ENCODE measurements around the gene GAB2.
A peak's percentile ranks its signal among the peaks of the same experiment; 100 is the strongest.

GAB2 gene

GRCh38 chr11:78351193-78351592, 66.4 kb downstream of the GAB2 start:
- Mint-ChIP-seq H3K9me3 (no peaks in the 10 kb centered on the region), H3K27me3 (ENCODE audit: low read depth, poor library complexity) (peaks cover 3% of the 10 kb centered on the region), H3K36me3 (ENCODE audit: low read depth) (no peaks in the 10 kb centered on the region), H3K4me1 (peaks cover 13% of the 10 kb centered on the region), H3K4me3 (no peak overlapping the region), H3K27ac (peak overlapping the region; percentile 40)
- DNase-seq, result no peak
- TF ChIP-seq CTCF (IDR thresholded peaks at IDR 0.05), result no peak

DNA sequence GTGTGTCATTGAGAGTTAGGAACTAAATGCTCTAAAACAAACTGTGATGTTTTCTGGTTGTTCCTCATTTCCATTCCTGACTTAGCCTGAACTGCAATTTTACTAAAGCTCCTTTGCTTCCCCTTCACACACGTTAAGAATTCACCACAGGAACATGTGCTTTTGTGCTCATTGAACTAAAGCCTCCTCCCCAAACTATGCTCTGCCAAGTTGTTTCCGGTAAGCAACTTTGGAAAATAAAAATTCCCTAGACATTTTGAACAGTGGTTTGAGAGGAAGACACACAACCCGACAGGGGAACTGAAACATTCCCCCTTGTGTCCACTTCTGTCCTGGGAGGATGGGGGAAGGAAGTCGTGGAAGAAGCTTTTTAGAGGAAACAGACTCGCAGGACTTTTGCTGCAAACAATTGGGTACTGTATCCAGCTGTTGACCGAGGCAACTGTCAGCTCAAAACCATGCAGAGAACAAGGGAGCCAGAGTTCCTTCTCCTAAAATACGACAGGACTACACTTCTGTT, 66.9 kb downstream of the GAB2 start:
- no peak for DNase-seq
- H3K4me3 Mint-ChIP-seq, result no peak overlapping the region
- no peak for TF ChIP-seq CTCF (IDR thresholded peaks at IDR 0.05)
- H3K9me3 Mint-ChIP-seq, result no peaks in the 10 kb centered on the region
- peaks cover 3% of the 10 kb centered on the region for H3K27me3 Mint-ChIP-seq (ENCODE audit: low read depth, poor library complexity)
- H3K36me3 Mint-ChIP-seq (ENCODE audit: low read depth), result no peaks in the 10 kb centered on the region
- H3K27ac Mint-ChIP-seq, result peak overlapping the region; percentile 11
- peaks cover 13% of the 10 kb centered on the region for H3K4me1 Mint-ChIP-seq

DNA sequence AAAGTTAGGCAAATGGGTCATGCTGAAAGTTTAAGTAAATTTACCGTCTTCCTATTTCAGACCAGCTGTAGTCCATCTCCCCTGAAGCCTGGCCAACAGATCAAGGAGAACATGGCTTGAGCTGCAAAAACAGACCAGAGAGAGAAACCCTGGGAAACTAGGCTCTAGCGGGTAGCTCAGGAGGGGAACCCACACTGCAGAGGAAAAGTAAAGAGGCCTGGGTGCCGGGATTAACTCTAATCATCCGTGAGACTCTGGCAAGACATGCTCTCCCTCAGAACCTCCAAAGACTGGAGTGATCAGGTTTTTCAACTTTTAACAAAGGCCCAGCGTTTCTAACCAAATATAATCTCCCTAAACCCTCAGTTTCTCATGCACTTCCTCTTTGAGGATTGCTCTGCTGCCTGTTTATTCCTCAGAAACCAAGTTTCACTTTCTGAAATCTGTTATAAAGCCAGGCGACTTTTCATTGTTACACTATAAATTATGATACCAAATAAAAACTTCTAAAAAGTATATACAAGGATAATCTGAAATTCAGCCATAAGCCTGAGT, 67.5 kb downstream of the GAB2 start:
- H3K9me3 Mint-ChIP-seq, result no peaks in the 10 kb centered on the region
- H3K27me3 Mint-ChIP-seq (ENCODE audit: low read depth, poor library complexity), result peaks cover 3% of the 10 kb centered on the region
- no peak for TF ChIP-seq CTCF (IDR thresholded peaks at IDR 0.05)
- peak overlapping the region; percentile 28 for H3K4me3 Mint-ChIP-seq
- H3K4me1 Mint-ChIP-seq, result peaks cover 13% of the 10 kb centered on the region
- peak overlapping the region; percentile 27 for H3K27ac Mint-ChIP-seq
- no peak for DNase-seq
- H3K36me3 Mint-ChIP-seq (ENCODE audit: low read depth), result no peaks in the 10 kb centered on the region

GRCh38 chr11:78349624-78350023, 68.0 kb downstream of the GAB2 start:
- no peak for DNase-seq
- Mint-ChIP-seq H3K9me3 (no peaks in the 10 kb centered on the region), H3K36me3 (ENCODE audit: low read depth) (no peaks in the 10 kb centered on the region), H3K27me3 (ENCODE audit: low read depth, poor library complexity) (peaks cover 3% of the 10 kb centered on the region), H3K27ac (no peak overlapping the region), H3K4me3 (no peak overlapping the region), H3K4me1 (peaks cover 13% of the 10 kb centered on the region)
- no peak for TF ChIP-seq CTCF (IDR thresholded peaks at IDR 0.05)

DNA sequence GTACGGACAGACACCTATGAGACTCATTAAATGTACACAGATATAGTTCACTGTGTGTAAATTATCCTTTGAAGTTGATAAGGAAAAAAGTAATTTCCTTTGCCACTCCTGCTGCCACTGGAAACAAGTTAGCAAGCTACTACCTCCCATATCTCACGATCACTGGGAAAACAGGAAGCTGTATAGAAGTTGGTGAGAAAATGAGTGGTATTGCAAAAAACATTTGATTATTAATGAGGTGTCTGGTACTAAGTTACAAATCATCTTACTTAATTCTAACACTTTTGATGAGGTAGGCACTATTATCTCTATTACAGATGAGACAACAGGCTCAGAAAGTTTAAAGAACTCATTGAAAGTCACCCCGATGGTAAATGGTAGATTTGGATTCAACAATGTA, 68.5 kb downstream of the GAB2 start:
- Mint-ChIP-seq H3K27ac (no peak overlapping the region), H3K27me3 (ENCODE audit: low read depth, poor library complexity) (peaks cover 3% of the 10 kb centered on the region), H3K36me3 (ENCODE audit: low read depth) (no peaks in the 10 kb centered on the region), H3K4me3 (no peak overlapping the region), H3K9me3 (no peaks in the 10 kb centered on the region), H3K4me1 (peaks cover 13% of the 10 kb centered on the region)
- DNase-seq, result no peak
- no peak for TF ChIP-seq CTCF (IDR thresholded peaks at IDR 0.05)

GRCh38 chr11:78347956-78348355, 69.7 kb downstream of the GAB2 start:
- no peak overlapping the region for H3K27ac Mint-ChIP-seq
- no peaks in the 10 kb centered on the region for H3K9me3 Mint-ChIP-seq
- H3K4me1 Mint-ChIP-seq, result peaks cover 13% of the 10 kb centered on the region
- H3K4me3 Mint-ChIP-seq, result no peak overlapping the region
- TF ChIP-seq CTCF (IDR thresholded peaks at IDR 0.05), result no peak
- H3K36me3 Mint-ChIP-seq (ENCODE audit: low read depth), result no peaks in the 10 kb centered on the region
- no peak for DNase-seq
- peaks cover 3% of the 10 kb centered on the region for H3K27me3 Mint-ChIP-seq (ENCODE audit: low read depth, poor library complexity)

Data from nephron progenitor cell (in vitro differentiated cells).